ENCODE data around the gene KLF15.

- TF ChIP-seq RAD21 (conservative IDR thresholded peaks at IDR 0.05), result no peak
- no peak for TF ChIP-seq SMC3 (conservative IDR thresholded peaks at IDR 0.05; ENCODE audit: poor library complexity)
- TF ChIP-seq CTCF (IDR thresholded peaks at IDR 0.05; ENCODE audit: poor library complexity, severe bottlenecking), result no peak
- TF ChIP-seq EZH2 (IDR thresholded peaks at IDR 0.05; ENCODE audit: borderline replicate concordance, insufficient read depth, low read length, poor library complexity, severe bottlenecking), result no peak
- TF ChIP-seq TAF1 (IDR thresholded peaks at IDR 0.05; ENCODE audit: low read depth), result no peak
- TF ChIP-seq POLR2AphosphoS5 (IDR thresholded peaks at IDR 0.05), result no peak
- no peak for TF ChIP-seq REST (IDR thresholded peaks at IDR 0.05; ENCODE audit: borderline replicate concordance)
- no peak for TF ChIP-seq MXI1 (conservative IDR thresholded peaks at IDR 0.05; ENCODE audit: poor library complexity, severe bottlenecking)
- no peak for TF ChIP-seq EP300 (conservative IDR thresholded peaks at IDR 0.05; ENCODE audit: poor library complexity, severe bottlenecking)
Measured at GRCh38 chr3:126402178-126402577, 45.0 kb upstream of the KLF15 start.

Data from neural cell (in vitro differentiated cells).